T-helper 9 cell (primary cell): Measurements from ENCODE around the gene AKAP6.

Experiments
- DNase-seq: peaks from one replicate; pipeline ENCODE4 v3.0.0-alpha.2; 2020
- total RNA-seq, 2 donors: gene quantifications; one replicate each; lab custom pipeline; 2026; lab: John Stamatoyannopoulos, UW

AKAP6 gene, protein sequence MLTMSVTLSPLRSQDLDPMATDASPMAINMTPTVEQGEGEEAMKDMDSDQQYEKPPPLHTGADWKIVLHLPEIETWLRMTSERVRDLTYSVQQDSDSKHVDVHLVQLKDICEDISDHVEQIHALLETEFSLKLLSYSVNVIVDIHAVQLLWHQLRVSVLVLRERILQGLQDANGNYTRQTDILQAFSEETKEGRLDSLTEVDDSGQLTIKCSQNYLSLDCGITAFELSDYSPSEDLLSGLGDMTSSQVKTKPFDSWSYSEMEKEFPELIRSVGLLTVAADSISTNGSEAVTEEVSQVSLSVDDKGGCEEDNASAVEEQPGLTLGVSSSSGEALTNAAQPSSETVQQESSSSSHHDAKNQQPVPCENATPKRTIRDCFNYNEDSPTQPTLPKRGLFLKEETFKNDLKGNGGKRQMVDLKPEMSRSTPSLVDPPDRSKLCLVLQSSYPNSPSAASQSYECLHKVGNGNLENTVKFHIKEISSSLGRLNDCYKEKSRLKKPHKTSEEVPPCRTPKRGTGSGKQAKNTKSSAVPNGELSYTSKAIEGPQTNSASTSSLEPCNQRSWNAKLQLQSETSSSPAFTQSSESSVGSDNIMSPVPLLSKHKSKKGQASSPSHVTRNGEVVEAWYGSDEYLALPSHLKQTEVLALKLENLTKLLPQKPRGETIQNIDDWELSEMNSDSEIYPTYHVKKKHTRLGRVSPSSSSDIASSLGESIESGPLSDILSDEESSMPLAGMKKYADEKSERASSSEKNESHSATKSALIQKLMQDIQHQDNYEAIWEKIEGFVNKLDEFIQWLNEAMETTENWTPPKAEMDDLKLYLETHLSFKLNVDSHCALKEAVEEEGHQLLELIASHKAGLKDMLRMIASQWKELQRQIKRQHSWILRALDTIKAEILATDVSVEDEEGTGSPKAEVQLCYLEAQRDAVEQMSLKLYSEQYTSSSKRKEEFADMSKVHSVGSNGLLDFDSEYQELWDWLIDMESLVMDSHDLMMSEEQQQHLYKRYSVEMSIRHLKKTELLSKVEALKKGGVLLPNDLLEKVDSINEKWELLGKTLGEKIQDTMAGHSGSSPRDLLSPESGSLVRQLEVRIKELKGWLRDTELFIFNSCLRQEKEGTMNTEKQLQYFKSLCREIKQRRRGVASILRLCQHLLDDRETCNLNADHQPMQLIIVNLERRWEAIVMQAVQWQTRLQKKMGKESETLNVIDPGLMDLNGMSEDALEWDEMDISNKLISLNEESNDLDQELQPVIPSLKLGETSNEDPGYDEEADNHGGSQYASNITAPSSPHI (N-terminal part only)
- total RNA-seq: 0.77 to 1.4 reads per million in 2 donors

GRCh38 chr14:32329146-32329545, at the start of gene AKAP6:
AKAP6 (plus strand) TSS chr14:32329298; CDS start chr14:32433494, 104,196 bp downstream.
- no peak for DNase-seq

DNA sequence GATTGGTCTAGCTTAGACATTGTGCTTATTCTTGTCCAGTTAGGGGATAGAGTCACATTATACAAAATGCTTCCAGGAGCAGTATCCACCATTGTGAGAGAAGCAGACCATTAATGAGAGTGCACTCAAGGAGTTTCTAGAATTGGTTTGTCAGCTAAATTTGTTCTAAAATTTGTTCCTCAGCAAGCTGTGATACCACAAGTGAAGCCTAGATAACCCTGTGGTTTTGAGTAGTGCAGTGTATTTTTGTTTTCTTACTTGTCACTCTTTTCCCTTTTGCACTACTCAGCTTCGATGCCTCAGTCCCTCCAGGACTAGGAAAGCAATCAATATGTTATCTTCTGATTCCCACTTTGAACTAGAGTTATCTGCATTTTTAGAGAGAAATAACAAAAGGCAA, 42.5 kb upstream of the AKAP6 start:
- no peak for DNase-seq

- no peak for DNase-seq
Measured at GRCh38 chr14:32296366-32296765, 32.7 kb upstream of the AKAP6 start.

GRCh38 chr14:32298346-32298745, 30.8 kb upstream of the AKAP6 start:
- no peak for DNase-seq

DNA sequence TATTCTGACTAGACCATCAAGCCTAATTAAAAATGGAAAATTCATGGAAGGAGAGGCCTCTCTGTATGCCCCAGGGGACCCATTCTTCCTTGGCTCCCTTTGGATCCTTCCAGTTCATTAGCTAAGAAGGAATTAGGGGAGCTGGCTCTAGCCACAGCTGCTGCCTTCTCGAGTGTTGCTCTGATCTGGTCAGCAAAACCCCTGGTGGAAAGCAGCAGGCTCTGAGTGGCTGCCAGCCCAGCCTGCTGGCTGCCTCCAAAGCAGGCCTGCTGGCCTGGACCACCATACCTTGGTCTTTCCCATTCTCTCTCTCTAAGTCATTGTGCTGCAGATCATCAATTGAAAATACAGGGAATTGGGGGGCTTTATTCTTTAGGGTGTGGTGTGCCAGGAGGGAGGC, 29.0 kb upstream of the AKAP6 start:
- no peak for DNase-seq

- no peak for DNase-seq
Measured at GRCh38 chr14:32303865-32304264, 25.2 kb upstream of the AKAP6 start.

GRCh38 chr14:32304296-32304695, 24.8 kb upstream of the AKAP6 start:
- no peak for DNase-seq

- no peak for DNase-seq
Measured at GRCh38 chr14:32306549-32306948, 22.5 kb upstream of the AKAP6 start.

DNA sequence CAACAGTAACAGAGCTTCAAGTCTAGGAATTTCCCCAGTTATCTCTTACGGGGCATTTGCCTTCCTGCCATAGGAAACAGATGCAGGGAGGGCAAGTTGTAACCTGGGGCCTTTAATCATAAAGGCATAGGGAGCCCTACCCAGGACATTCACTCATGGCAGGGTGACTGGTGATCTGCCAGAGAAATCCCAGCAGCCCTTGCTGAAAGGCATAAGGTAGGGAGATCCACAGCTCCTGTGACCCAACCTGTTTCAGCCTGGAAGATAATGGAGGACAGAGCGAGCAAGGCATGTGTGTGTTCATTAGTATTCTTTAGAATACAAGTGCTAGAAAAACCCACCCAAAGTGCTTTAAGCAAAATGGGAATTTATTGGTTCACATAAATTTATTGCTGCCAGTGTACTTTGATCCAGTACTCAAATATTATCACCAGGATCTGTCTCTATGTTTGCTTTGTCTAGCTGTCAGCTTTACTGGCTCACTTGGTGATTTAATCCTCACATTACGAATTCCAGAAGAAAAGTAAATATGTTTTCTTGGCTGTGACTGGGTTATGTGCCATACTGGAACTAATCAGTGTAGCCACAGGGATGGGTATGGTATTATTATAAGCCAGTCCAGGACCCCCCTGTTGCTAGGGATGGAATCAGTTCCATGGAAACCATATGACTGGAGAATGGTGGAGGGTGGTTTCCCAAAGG, 21.1 kb upstream of the AKAP6 start:
- DNase-seq: no peak

DNA sequence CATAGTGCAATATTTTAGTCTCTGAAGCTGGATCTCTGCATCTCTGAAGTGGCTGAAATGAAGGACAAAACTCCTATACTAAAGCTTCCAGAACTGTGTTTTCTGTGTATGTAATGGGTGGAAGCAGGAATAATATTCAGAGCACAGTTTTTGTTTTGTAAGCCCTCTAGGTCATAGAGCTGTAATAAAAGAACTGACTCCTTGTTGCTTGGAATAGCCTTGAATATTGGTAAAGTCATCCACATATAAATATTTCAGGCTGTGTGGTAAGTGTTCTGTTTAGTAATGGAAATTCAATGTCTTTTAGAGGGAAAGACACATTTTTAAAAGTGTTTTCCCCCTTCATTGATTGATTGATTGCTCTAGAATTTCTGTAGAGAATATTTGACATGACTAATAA, 18.2 kb upstream of the AKAP6 start:
- no peak for DNase-seq

DNA sequence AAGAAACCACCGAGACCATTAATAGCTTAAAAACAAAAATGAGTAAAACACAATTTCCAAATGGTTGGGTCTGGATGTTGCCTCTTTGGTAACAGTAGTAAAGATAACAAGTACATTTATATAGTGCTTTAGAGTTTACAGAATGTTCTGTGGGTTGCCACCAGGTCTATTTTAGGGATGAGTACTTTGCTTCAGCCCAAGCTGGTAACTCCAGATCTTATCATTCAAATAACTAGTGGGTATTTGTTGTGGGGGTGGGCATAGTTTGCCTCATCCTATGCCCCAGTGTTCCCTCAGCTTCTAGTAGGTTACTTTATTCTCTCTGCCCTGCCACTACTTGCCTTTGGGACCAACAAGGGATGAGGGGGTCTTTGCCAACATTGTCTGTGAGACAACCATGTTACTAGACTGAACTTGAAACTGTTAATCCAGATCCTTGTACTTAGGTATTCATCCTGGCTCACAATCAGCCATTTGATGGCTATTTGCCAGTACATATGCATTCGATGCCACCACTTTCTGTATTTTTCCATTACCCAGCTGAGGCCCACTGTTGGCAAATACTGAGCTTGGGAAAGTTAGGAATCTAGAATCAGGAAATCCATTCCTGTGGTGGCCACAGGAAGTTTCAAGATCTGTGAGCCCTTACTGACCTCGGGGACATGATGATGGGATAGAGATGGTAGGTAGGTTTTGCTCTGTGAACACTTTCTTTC, 17.6 kb upstream of the AKAP6 start:
- DNase-seq: no peak

DNA sequence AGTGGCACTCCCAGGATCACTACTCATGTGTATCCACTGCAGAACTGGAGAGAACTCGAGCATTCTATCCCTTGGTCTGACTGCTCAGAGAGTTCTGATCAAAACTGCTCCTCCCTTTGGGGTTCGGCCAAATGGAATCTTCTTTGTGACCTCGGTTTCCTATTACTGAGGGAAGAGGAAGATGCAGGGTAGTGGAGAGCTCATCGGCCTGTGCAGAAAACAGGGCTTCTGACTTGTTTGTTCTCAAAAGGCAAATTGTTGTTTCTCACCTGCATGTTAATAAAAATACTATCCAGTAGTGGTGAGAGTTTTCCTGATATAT, 17.1 kb upstream of the AKAP6 start:
- no peak for DNase-seq

DNA sequence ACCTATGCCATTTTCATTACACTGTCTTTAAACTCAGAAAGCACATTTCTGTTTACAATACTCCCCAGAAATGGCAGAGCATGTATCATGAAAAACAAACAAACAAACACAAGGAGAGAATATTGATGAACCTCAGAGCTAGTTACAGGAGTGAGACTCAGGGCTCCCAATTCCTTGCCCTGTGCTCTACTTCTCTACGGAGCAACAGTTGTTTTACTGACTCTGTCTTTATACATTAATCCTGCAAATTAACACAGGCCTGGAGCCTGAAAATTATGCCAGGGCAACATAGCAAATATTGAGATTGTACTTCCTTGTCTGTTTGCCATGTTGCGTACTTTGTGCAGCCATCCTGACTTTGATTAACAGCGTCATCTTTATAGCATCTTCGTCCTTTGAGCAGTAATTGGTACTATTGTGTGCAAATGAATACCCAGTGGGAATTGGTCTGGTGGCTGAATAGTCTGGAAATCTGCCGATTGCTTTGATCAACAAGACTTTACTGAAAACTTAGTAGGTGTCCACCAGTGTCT, 15.2 kb upstream of the AKAP6 start:
- no peak for DNase-seq

DNA sequence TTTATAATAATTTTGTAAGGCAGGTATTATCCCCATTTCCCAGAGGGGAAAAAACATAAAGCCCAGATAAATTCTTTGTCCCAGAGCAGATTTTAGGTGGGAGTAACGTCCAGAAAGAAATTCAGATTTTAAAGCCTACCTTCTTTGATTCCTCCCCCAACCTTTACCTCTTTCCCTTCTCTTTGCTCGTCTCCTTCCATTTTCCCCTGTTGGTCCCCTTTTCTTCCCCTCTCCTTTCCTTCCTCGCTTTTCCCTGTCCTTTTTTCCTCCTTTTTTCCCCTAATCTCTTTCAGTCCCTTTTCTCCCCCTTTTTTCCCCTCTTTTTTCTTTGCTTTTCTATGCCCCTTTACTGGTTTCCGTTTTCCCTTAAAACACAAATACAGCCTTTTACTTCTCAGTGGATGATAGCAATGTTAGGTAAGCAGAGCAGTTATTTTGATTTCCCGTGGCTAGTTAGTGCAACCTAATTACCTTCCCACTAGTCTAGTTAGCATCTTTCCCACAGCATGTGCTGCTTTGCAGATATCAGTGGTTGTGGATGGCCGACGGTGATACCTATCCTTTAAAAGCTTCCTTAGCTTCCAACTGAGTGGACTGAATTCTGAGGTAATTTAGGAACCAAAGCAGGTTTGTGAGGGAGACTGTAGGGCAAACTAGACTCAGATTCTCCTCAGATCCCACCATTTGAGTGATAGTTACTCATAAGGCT, 10.9 kb upstream of the AKAP6 start:
- DNase-seq: no peak

DNA sequence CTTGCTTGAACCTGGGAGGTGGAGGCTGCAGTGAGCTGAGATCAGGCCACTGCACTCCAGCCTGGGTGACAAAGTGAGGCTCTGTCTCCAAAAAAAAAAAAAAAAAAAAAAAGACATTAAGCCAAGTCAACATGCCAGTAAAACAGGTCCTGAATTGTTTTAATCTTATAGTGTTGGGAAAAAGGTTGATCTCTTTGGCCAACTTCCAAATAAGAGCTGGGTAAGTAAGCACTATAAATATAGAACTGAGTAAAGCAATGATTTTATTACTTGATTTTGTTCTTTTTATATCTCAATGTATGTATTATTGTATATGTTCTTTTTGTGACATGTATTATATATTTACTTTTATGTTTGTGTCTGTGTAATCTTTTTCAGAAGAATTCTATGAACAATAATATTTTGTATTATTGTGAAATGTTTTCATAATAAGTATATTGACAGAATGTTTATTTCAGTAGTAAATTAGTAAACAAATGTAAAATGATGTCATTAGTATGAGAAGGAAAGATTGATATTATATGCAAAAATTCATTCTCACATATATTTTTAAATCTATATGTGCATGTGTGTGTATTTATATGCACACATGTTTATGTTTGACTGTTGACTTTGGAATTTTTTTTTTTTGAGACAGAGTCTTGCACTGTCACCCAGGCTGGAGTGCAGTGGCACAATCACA, 9.6 kb upstream of the AKAP6 start:
- DNase-seq: no peak

GRCh38 chr14:32324601-32325000, 4.5 kb upstream of the AKAP6 start:
- DNase-seq: no peak

DNA sequence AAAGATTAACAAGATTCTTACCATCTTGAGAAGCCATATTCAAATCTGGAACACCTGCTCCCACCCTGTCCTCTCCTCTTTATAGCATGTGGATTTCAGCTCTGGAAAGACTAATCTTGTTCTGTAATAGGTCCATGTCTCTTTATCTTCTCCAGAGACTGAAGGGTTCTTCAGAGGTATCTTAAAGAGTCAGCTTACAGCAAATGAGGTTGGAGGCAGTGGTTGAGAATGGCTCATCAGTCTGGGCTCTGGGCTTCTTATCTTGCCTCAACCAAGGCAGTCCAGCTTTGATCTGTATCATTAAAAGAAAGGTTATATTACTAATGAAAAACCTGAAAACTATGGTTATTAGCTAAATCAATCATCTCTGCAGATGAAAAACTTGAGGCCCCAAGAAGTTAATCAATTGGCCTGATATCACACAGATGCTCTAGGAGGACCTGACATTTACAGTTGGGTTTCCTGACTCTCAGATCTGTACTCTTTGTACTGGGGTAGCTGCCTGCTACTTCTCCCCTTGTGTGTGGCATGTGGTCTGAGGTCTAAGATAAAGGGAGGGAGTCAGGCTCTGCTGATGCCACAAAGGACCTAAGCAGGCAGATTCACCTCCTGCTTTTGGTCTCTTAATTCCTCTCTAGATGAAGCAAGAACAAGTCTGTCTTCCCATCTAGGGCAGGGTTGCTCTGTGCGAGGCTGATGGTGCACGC, 1.7 kb upstream of the AKAP6 start:
- no peak for DNase-seq

DNA sequence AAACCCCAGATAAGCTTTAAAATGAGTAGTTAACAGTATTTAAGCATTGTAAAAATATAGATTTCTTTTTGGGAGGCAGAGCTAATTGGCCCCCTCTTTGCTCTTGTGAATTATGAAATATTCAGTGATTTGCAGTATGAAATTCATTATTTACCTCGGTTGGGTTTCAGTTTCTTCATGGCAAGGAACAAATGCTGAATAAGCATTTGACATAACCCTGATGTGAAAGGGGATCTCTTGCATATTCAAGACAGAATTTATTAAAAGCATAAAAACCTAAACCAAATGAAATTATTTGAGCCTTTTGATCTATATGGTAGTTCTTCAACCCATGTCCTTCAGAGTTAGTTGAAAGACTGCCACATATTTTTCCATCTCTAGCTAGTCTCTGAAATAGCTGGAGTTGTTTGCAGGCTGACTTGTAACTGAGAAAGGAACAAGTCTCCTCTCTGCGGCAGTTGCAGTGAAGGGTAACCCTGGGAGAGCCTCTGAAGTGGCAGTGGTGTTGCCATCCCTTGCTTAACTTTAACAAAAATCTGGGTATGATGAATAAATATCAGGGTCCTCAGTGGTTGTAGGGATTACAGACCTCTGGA, 690 bp downstream of the AKAP6 start:
- DNase-seq: no peak
